ENCODE results near the gene AQP9.

Gene AQP9

DNA sequence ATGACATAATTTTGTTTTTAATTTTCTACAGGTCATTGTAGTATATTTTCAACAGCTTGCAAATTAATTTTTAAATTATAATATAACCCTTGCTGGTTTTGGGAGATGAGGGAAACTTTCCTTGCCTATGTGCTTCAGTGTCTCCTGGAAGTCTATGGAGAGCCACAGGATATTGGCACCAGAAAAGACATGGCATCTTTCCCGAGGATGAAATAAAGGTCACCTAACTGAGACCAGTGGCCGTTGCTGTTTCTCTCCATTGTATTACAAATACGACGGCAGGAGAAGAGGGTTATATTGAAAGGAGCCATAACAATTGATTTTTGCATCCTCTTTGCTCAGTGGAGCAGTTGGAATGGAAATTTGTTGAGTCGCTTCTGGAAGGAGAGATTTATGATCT, 19.9 kb upstream of the AQP9 start:
- TF ChIP-seq, protein P1, sequence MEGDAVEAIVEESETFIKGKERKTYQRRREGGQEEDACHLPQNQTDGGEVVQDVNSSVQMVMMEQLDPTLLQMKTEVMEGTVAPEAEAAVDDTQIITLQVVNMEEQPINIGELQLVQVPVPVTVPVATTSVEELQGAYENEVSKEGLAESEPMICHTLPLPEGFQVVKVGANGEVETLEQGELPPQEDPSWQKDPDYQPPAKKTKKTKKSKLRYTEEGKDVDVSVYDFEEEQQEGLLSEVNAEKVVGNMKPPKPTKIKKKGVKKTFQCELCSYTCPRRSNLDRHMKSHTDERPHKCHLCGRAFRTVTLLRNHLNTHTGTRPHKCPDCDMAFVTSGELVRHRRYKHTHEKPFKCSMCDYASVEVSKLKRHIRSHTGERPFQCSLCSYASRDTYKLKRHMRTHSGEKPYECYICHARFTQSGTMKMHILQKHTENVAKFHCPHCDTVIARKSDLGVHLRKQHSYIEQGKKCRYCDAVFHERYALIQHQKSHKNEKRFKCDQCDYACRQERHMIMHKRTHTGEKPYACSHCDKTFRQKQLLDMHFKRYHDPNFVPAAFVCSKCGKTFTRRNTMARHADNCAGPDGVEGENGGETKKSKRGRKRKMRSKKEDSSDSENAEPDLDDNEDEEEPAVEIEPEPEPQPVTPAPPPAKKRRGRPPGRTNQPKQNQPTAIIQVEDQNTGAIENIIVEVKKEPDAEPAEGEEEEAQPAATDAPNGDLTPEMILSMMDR (IDR thresholded peaks at IDR 0.05; ENCODE audit: control extremely low read depth, extremely low read depth, low read depth, missing control alignments) = no peak
- POLR2A ChIA-PET = no interaction called here
- DNase-seq (ENCODE audit: extremely low spot score) = no peak
- CTCF ChIA-PET = no interaction called here

DNA sequence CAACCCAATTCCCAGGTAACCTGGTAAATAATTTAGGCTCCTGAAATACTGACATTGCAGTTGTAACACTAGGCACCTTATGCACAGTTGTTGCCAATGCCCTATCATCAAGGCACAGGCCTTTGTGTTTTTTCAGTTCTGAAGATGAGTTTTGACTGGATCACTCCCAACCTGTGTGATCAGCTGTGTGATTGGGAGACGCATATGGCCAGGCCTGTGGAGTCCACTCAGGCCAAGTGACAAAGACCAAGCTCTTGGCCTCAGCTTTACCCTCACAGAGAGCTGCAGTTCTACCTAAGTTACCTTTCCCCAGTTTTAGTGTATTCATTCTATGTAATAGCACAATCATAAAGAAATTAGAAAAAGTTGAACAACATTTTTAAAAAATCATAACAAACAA, 19.2 kb upstream of the AQP9 start:
- ChIA-PET POLR2A (no interaction called here), CTCF (no interaction called here)
- TF ChIP-seq, protein P1 (IDR thresholded peaks at IDR 0.05; ENCODE audit: control extremely low read depth, extremely low read depth, low read depth, missing control alignments) = no peak
- DNase-seq (ENCODE audit: extremely low spot score) = no peak

DNA sequence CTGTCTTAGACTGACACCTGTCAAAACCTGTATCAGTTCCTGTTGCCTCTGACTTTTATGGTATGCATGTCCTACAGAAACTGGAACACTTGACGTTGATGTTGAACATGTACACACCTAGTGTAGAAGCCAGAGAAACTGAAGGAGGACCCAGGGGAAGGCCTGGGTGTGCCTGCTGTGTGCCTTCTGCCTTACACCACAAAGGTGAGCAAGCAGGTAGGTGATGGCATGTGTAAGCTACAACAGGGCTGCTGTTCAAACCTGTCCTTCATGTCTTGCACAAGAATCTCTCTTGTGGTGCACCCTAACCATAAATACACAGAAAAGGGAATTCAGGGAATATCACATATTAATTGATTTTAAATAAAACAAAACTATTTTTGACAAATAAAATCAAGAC, 13.6 kb upstream of the AQP9 start:
- POLR2A ChIA-PET = no interaction called here

DNA sequence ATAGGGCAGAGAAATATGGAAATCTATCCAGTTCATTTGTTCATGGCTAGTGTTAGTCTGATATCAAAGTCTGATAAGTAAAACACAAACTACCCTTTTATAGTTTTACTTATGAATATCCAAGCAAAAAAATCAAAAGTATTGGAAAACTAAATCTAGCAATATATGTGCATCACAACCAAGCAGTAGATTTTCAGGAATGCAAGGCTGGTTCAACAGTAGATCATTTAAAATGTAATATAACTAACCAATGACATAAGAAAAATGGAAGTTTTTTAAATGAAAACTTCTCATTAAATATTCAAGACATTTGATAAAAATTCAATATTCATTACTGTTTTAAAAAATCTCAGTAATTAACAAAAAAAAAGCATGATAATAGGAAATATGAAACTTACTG, 12.8 kb upstream of the AQP9 start:
- CTCF ChIA-PET = no interaction called here
- DNase-seq (ENCODE audit: extremely low spot score) = no peak
- TF ChIP-seq, protein P1 (IDR thresholded peaks at IDR 0.05; ENCODE audit: control extremely low read depth, extremely low read depth, low read depth, missing control alignments) = no peak
- POLR2A ChIA-PET = no interaction called here

More for the DNA sequence above, 13.6 kb upstream of the AQP9 start:
- DNase-seq (ENCODE audit: extremely low spot score) = no peak
- TF ChIP-seq, protein P1 (IDR thresholded peaks at IDR 0.05; ENCODE audit: control extremely low read depth, extremely low read depth, low read depth, missing control alignments) = no peak
- CTCF ChIA-PET = no interaction called here

DNA sequence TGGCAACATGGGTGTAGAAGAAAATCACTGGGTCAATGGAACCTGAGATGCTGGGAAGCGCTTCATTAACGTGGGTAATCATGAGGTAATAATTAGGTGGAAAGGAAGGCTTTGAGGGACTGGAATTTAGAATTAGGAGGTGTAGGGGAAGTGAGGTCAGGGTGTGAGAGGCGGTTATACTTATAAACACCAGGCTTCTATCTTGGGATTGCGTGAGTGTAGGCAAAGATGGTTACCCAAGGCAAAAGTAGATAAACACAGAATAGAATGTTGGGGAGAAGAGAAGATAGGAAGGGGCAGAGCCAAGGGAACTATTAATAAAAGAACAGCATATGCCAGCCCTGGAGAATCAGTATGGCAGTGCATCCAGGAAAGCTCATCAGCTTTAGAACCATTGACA, 3.3 kb upstream of the AQP9 start:
- ChIA-PET POLR2A (no interaction called here), CTCF (no interaction called here)
- DNase-seq (ENCODE audit: extremely low spot score) = no peak
- TF ChIP-seq, protein P1 (IDR thresholded peaks at IDR 0.05; ENCODE audit: control extremely low read depth, extremely low read depth, low read depth, missing control alignments) = no peak

DNA sequence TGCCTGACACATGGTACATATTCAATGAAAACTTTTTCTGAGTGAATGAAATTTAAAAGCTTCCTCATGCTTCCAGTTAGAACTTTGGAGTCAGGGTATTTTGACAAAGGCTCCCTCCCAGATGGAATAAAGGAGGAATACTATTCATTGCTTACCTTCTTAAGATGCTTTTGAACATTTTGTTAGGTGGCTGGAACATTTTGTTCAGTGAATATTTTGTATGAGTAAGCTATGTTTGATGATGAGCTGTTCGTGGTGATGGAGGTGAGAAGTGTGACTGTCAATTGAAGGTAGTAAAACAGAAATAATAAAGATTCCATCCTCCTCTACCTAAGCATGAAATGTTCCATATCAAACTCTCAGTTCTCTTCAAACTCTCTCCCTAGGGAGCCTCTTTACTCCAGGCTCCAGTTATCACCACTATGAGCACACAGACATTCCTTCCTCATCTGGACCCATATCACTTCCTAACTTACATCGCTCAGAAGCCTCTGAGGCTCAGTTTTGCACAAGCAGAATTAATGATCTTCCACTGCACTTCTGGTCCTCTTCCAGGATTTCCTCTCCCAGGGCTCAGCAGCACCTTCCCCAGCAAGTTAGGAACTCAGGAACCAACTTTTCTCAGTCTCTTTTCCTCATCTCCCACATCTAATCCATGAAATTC, 2.5 kb upstream of the AQP9 start:
- ChIA-PET POLR2A (no interaction called here), CTCF (no interaction called here)
- no peak for DNase-seq (ENCODE audit: extremely low spot score)
- TF ChIP-seq, protein P1 (IDR thresholded peaks at IDR 0.05; ENCODE audit: control extremely low read depth, extremely low read depth, low read depth, missing control alignments) = no peak

DNA sequence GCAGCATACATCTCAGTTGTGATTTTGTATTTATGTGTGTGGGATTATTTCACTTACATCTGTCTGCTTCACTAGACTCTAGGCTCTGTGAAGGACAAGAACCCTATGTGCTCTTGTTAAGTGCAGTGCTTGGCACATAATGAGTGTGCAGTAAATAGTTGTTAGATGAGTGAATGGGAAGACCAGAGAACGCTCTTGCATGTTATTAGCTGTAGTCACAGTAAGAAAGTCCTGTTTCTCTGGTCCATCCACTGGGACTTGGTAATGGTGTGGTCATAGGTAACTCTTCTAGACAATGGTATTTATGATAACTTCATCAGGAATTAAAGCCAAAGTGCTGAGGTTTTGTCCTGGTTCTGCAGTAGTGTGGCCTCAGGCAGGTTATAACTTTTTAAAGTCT, 1.4 kb upstream of the AQP9 start:
- DNase-seq (ENCODE audit: extremely low spot score) = no peak
- TF ChIP-seq, protein P1 (IDR thresholded peaks at IDR 0.05; ENCODE audit: control extremely low read depth, extremely low read depth, low read depth, missing control alignments) = no peak
- ChIA-PET CTCF (no interaction called here), POLR2A (no interaction called here)

All from GM10248 (cell line).